ENCODE results near the gene SSNA1. TPM values are rescaled to one million over a fixed set of nuclear protein-coding genes. Genes with fewer than 3 reads are reported as not detected.

Gene SSNA1
- total RNA-seq, 1 donor from 2014 or later, result 97.9 TPM

DNA sequence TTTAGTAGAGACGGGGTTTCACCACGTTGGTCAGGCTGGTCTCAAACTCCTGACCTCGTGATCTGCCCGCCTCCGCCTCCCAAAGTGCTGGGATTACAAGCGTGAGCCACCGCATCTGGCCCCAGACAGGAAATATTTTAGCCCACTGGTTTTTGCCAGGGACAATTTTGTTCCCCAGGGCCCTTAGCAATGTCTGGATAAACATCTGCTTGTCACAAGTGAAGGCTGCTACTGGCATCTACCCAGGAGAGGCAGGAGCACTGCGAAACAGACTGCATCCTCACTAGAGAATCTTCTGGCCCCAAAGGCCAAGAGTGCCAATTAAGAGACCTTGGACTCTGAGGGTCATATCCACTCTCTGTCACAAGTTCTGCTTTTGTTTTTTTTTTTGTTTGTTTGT lies 14.5 kb downstream of the SSNA1 start:
- no peak for DNase-seq (ENCODE audit: low read depth)
- FAIRE-seq, result no peak
- Histone ChIP-seq H3K27me3 (ENCODE audit: control insufficient read depth, insufficient read depth, low read length) (no peaks in the 10 kb centered on the region), H3K36me3 (ENCODE audit: control insufficient read depth, insufficient read depth, low read length) (peaks cover 2% of the 10 kb centered on the region), H3K4me3 (ENCODE audit: low read depth, low read length) (no peak overlapping the region)
- no peak for TF ChIP-seq CTCF (IDR thresholded peaks at IDR 0.05; ENCODE audit: insufficient read depth, low read length, severe bottlenecking)

- H3K27me3 ChIP-seq (ENCODE audit: control insufficient read depth, insufficient read depth, low read length), result no peaks in the 10 kb centered on the region
- no peak for FAIRE-seq
- no peak for DNase-seq (ENCODE audit: low read depth)
- TF ChIP-seq CTCF (IDR thresholded peaks at IDR 0.05; ENCODE audit: insufficient read depth, low read length, severe bottlenecking), result no peak
- peak overlapping the region; percentile 83 for H3K4me3 ChIP-seq (ENCODE audit: low read depth, low read length)
- peaks cover 3% of the 10 kb centered on the region for H3K36me3 ChIP-seq (ENCODE audit: control insufficient read depth, insufficient read depth, low read length)
Observed at GRCh38 chr9:137204731-137205125, 16.3 kb downstream of the SSNA1 start.

- H3K4me3 ChIP-seq (ENCODE audit: low read depth, low read length), result peak within 1 kb of the TSS; percentile 83
- DNase-seq (ENCODE audit: low read depth), result peak; percentile 53
- no peak for FAIRE-seq
- peaks cover 3% of the 10 kb centered on the region for H3K36me3 ChIP-seq (ENCODE audit: control insufficient read depth, insufficient read depth, low read length)
- TF ChIP-seq CTCF (IDR thresholded peaks at IDR 0.05; ENCODE audit: insufficient read depth, low read length, severe bottlenecking), result no peak
- no peaks in the 10 kb centered on the region for H3K27me3 ChIP-seq (ENCODE audit: control insufficient read depth, insufficient read depth, low read length)
Observed at GRCh38 chr9:137205126-137206069, 16.9 kb downstream of the SSNA1 start, which contains the start of the genes NDOR1 and TMEM203. Gene NDOR1 (plus strand): TSS chr9:137205700. CDS start chr9:137205778, 78 bp downstream. Gene TMEM203 (minus strand): TSS chr9:137205648. CDS start chr9:137205414, 234 bp downstream.

- FAIRE-seq, result no peak
- no peak overlapping the region for H3K4me3 ChIP-seq (ENCODE audit: low read depth, low read length)
- DNase-seq (ENCODE audit: low read depth), result no peak
- H3K27me3 ChIP-seq (ENCODE audit: control insufficient read depth, insufficient read depth, low read length), result no peaks in the 10 kb centered on the region
- H3K36me3 ChIP-seq (ENCODE audit: control insufficient read depth, insufficient read depth, low read length), result peaks cover 3% of the 10 kb centered on the region
- no peak for TF ChIP-seq CTCF (IDR thresholded peaks at IDR 0.05; ENCODE audit: insufficient read depth, low read length, severe bottlenecking)
Observed at GRCh38 chr9:137206602-137207001, 18.1 kb downstream of the SSNA1 start.

- FAIRE-seq (no peak), DNase-seq (ENCODE audit: low read depth) (no peak)
Observed at GRCh38 chr9:137211532-137211931, 23.1 kb downstream of the SSNA1 start.

More at GRCh38 chr9:137211532-137211931, 23.1 kb downstream of the SSNA1 start:
- Histone ChIP-seq H3K36me3 (ENCODE audit: control insufficient read depth, insufficient read depth, low read length) (peaks cover 9% of the 10 kb centered on the region), H3K27me3 (ENCODE audit: control insufficient read depth, insufficient read depth, low read length) (no peaks in the 10 kb centered on the region), H3K4me3 (ENCODE audit: low read depth, low read length) (no peak overlapping the region)
- no peak for TF ChIP-seq CTCF (IDR thresholded peaks at IDR 0.05; ENCODE audit: insufficient read depth, low read length, severe bottlenecking)
